SH-SY5Y (cell line): ENCODE data around the gene REEP2.

ENCODE experiments used
- GATA2 ChIP-seq: IDR thresholded peaks from 2 replicates; pipeline ENCODE4 v1.6.1; 2011; ENCODE audit warnings: mild to moderate bottlenecking, low read depth, low read length
- GATA3 ChIP-seq: IDR thresholded peaks from 2 replicates; pipeline ENCODE4 v1.6.1; 2011; ENCODE audit warnings: low read depth, mild to moderate bottlenecking, low read length, moderate library complexity

GRCh38 chr5:138468133-138468965, 29.5 kb downstream of the REEP2 start:
- TF ChIP-seq GATA2 (no peak), GATA3 (no peak)
